Common myeloid progenitor, CD34-positive (primary cell): Measurements from ENCODE around the gene PLK3.
"Not testable (repeated sequence)": the region's sequence is repeated elsewhere in the genome, so short reads cannot be mapped to it uniquely, and the experiment has no call there.

Source experiments
- CTCF ChIA-PET: fragments of 350-600 bp; sonication (Branson Sonifier 250); formaldehyde crosslinking; loops from one replicate; lab custom pipeline; 2021; ENCODE audit warnings: antibody characterized with exemption; lab: Charles Lee
- POLR2A ChIA-PET: fragments of 350-600 bp; sonication (Branson Sonifier 250); formaldehyde crosslinking; loops from one replicate; lab custom pipeline; 2021; ENCODE audit warnings: antibody characterized with exemption; lab: Charles Lee
- DNase-seq, 3 donors: peaks; one replicate each; pipeline versions ENCODE4 v3.0.0 to v3.0.0-alpha.2; 2013
- H3K27ac ChIP-seq, 2 experiments: 1 replicate in 1 of 2; 2 replicates in 1 of 2; pipeline ENCODE4 v1.7.0; 2013; ENCODE audit warnings: inconsistent platforms in 2 of 2, low read length in 2 of 2, mild to moderate bottlenecking in 2 of 2, low read depth in 1 of 2, moderate library complexity in 1 of 2; ENCODE audit not compliant: severe bottlenecking in 2 of 2, insufficient read depth in 1 of 2, poor library complexity in 1 of 2
- H3K27me3 ChIP-seq, 5 experiments: replicated peaks in 2 of 5; 1 replicate in 3 of 5; 2 replicates in 2 of 5; pipeline versions ENCODE4 v1.6.1 to v1.7.0; 2013; ENCODE audit warnings: low read length in 4 of 5, mild to moderate bottlenecking in 2 of 5, moderate library complexity in 2 of 5, inconsistent platforms in 1 of 5; ENCODE audit not compliant: insufficient read depth in 5 of 5, control insufficient read depth in 4 of 5
- H3K36me3 ChIP-seq, 4 experiments: 1 replicate in 2 of 4; 2 replicates in 2 of 4; pipeline versions ENCODE4 v1.6.1 to v1.7.0; 2013; ENCODE audit warnings: low read length in 3 of 4, control low read depth in 1 of 4, mild to moderate bottlenecking in 1 of 4; ENCODE audit not compliant: control insufficient read depth in 4 of 4, insufficient read depth in 4 of 4
- H3K4me1 ChIP-seq, 4 experiments: 1 replicate in 3 of 4; 2 replicates in 1 of 4; pipeline versions ENCODE4 v1.6.1 to v1.7.1; 2013; ENCODE audit warnings: low read length in 3 of 4, mild to moderate bottlenecking in 3 of 4, control low read depth in 1 of 4, inconsistent platforms in 1 of 4, moderate library complexity in 1 of 4; ENCODE audit not compliant: control insufficient read depth in 4 of 4, insufficient read depth in 4 of 4; ENCODE audit errors: control extremely low read depth in 1 of 4
- H3K4me3 ChIP-seq, 7 experiments: 1 replicate in 4 of 7; 2 replicates in 3 of 7; pipeline versions ENCODE4 v1.5.1 to v1.7.0; 2013; ENCODE audit warnings: mild to moderate bottlenecking in 7 of 7, low read length in 6 of 7, moderate library complexity in 6 of 7, inconsistent platforms in 2 of 7, low read depth in 2 of 7, control low read depth in 1 of 7; ENCODE audit not compliant: insufficient read depth in 4 of 7, control insufficient read depth in 1 of 7; ENCODE audit errors: extremely low read depth in 1 of 7
- H3K9me3 ChIP-seq, 5 experiments: 1 replicate in 4 of 5; 2 replicates in 1 of 5; pipeline versions ENCODE4 v1.6.1 to v1.7.1; 2013; ENCODE audit warnings: low read length in 4 of 5, mild to moderate bottlenecking in 2 of 5, inconsistent platforms in 1 of 5, low read depth in 1 of 5, moderate library complexity in 1 of 5; ENCODE audit not compliant: control insufficient read depth in 4 of 5, insufficient read depth in 2 of 5; ENCODE audit errors: control extremely low read depth in 1 of 5
- WGBS: methylation state at CpG from one replicate; pipeline ENCODE4 v1.1.5; 2013; ENCODE audit not compliant: insufficient coverage; 5-methylcytosine and 5-hydroxymethylcytosine counted together

PLK3 gene

GRCh38 chr1:44820328-44821239 is 20.4 kb downstream of the PLK3 start:
- DNase-seq, result no peak
- Histone ChIP-seq H3K27me3 (no peaks in the 10 kb centered on the region), H3K4me1 (peaks cover 0 to 32% (median 22%) of the 10 kb centered on the region in 4 experiments), H3K36me3 (no peaks in the 10 kb centered on the region), H3K9me3 (no peaks in the 10 kb centered on the region), H3K4me3 (peak overlapping the region; percentile 52 to 93 (median 80)), H3K27ac (peak overlapping the region; percentile 100)
- 12% methylated on average over 16 of the region's 25 CpGs for WGBS
- ChIA-PET POLR2A (interaction anchor here (1.2 to 4.2 kb wide), 9 partner anchors 9 to 192 kb away, joined by 3 to 64 read pairs (median 21); partner anchors contain the start of genes BTBD19, PLK3, RNU5D-1 and RPS8), CTCF (interaction anchor here (1.1 to 8.7 kb wide), 15 partner anchors 10 to 103 kb away, joined by 3 to 69 read pairs (median 6); partner anchors contain the start of genes BEST4, BTBD19, DYNLT4 and PLK3)

- ChIA-PET POLR2A (interaction anchor here (1.4 to 4.2 kb wide), 5 partner anchors 9 to 100 kb away, joined by 4 to 64 read pairs (median 44); partner anchors contain the start of genes BTBD19, PLK3 and RNU5D-1), CTCF (interaction anchor here (1.2 to 8.7 kb wide), 12 partner anchors 10 to 104 kb away, joined by 3 to 69 read pairs (median 6); partner anchors contain the start of genes BEST4, BTBD19, DYNLT4 and PLK3)
- Histone ChIP-seq H3K27ac (no peak overlapping the region), H3K4me1 (peaks cover 0 to 36% (median 26%) of the 10 kb centered on the region in 4 experiments), H3K9me3 (no peaks in the 10 kb centered on the region), H3K4me3 (peak overlapping the region in 2 of 7 experiments; percentile 1 to 89), H3K27me3 (no peaks in the 10 kb centered on the region), H3K36me3 (no peaks in the 10 kb centered on the region)
- no peak for DNase-seq
- WGBS, result 97% methylated on average over 7 of the region's 9 CpGs
Observed at GRCh38 chr1:44821240-44821715, 21.1 kb downstream of the PLK3 start.

DNA sequence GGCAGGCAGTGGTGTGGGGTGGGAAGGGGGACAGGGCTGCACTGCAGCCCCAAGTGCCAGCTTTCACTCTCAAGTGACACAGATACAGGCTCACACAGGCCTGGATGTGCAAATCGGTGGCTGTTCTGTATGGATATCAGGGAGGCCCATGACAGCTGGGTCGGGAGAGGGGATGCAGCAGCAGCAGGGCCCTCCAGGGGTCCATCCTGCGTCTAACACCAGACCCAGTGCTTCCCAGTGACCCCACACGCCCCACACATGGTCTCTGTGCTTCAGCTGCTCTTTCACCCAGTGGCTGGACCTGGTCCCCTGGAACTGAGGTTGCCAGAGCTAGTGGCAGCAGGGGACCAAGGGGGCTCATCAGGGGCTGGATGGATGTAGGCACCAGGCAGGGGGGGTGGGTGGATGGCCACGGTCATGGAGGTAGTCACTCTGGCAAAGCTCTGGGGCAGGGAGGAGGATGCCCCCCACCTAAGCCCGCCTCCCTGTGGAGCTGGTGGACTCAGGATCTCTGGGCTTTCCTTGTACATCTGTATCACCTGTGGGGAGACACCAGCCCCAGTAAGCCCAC is 22.0 kb downstream of the PLK3 start:
- H3K27ac ChIP-seq, result no peak overlapping the region
- CTCF ChIA-PET, result interaction anchor here (1.5 to 8.7 kb wide), 8 partner anchors 12 to 105 kb away, joined by 4 to 69 read pairs (median 8); partner anchors contain the start of genes BEST4, BTBD19, DYNLT4 and PLK3
- no peak for DNase-seq
- peaks cover 0 to 45% (median 35%) of the 10 kb centered on the region in 4 experiments for H3K4me1 ChIP-seq
- no peaks in the 10 kb centered on the region for H3K9me3 ChIP-seq
- no peak overlapping the region for H3K4me3 ChIP-seq
- no peaks in the 10 kb centered on the region for H3K27me3 ChIP-seq
- POLR2A ChIA-PET, result interaction anchor here (1.1 to 1.4 kb wide), 4 partner anchors 13 to 101 kb away, joined by 3 to 4 read pairs (median 4); partner anchors contain the start of genes PLK3 and RNU5D-1
- 85% methylated on average over 3 of the region's 6 CpGs for WGBS
- H3K36me3 ChIP-seq, result no peaks in the 10 kb centered on the region

- DNase-seq, result no peak
- Histone ChIP-seq H3K9me3 (no peaks in the 10 kb centered on the region), H3K27me3 (no peaks in the 10 kb centered on the region), H3K36me3 (no peaks in the 10 kb centered on the region), H3K4me3 (no peak overlapping the region), H3K27ac (no peak overlapping the region), H3K4me1 (peaks cover 0 to 53% (median 40%) of the 10 kb centered on the region in 4 experiments)
- ChIA-PET CTCF (interaction anchor here (1.1 to 8.7 kb wide), 6 partner anchors 10 to 92 kb away, joined by 3 to 69 read pairs (median 8); partner anchors contain the start of genes BEST4, BTBD19, DYNLT4 and RNU5D-1), POLR2A (interaction anchor here (1.1 to 1.4 kb wide), 4 partner anchors 14 to 102 kb away, joined by 3 to 4 read pairs (median 4); partner anchors contain the start of genes PLK3 and RNU5D-1)
- 98% methylated on average over 13 of the region's 15 CpGs for WGBS
Observed at GRCh38 chr1:44822981-44823451, 22.8 kb downstream of the PLK3 start.

- H3K4me3 ChIP-seq, H3K27me3 ChIP-seq, H3K36me3 ChIP-seq, DNase-seq, H3K27ac ChIP-seq, H3K9me3 ChIP-seq, POLR2A ChIA-PET: not testable (repeated sequence)
- 97% methylated on average over 5 of the region's 6 CpGs for WGBS
- CTCF ChIA-PET, result interaction anchor here (1.1 to 8.7 kb wide), 2 partner anchors 17 to 94 kb away, joined by 3 to 69 read pairs; partner anchors contain the start of genes BTBD19, DYNLT4 and RNU5D-1
- peaks cover 0 to 54% (median 39%) of the 10 kb centered on the region in 4 experiments for H3K4me1 ChIP-seq
Observed at GRCh38 chr1:44824392-44824791, 24.2 kb downstream of the PLK3 start.
